Suppressor macrophage (primary cell): ENCODE results near the gene ITGAD.

ENCODE experiments used
- DNase-seq, 4 experiments: peaks; one replicate each; pipeline ENCODE4 v3.0.0-alpha.2; 2020 to 2022
- total RNA-seq, 17 experiments: gene quantifications; one replicate each; lab custom pipeline; 2026; ENCODE audit warnings: mixed read lengths in 6 of 17, inconsistent platforms in 3 of 17; lab: John Stamatoyannopoulos, UW

Gene ITGAD
- total RNA-seq: 0 to 5.4 (median 1.0) reads per million in 17 experiments

GRCh38 chr16:31393056-31393455 is at the start of gene ITGAD:
Gene ITGAD, plus strand, starts transcription at chr16:31393335. Its CDS starts 26 bp downstream, at chr16:31393361.
- no peak for DNase-seq

- DNase-seq: peak in 3 of 4 experiments; percentile 32 to 42 (median 36)
Measured at GRCh38 chr16:31344712-31345111, 48.4 kb upstream of the ITGAD start.

GRCh38 chr16:31347445-31347844 is 45.7 kb upstream of the ITGAD start:
- DNase-seq: peak in 3 of 4 experiments; percentile 27 to 33 (median 32)

GRCh38 chr16:31348579-31348978 is 44.6 kb upstream of the ITGAD start:
- peak; percentile 64 to 83 (median 71) for DNase-seq

- peak; percentile 92 to 98 (median 94) for DNase-seq
Measured at GRCh38 chr16:31350275-31351005, 42.7 kb upstream of the ITGAD start.

GRCh38 chr16:31351246-31351941 is 41.7 kb upstream of the ITGAD start:
- DNase-seq: peak; percentile 65 to 85 (median 82)

- peak; percentile 94 to 98 (median 95) for DNase-seq
Measured at GRCh38 chr16:31351942-31352325, 41.2 kb upstream of the ITGAD start.

GRCh38 chr16:31352376-31353115 is 40.6 kb upstream of the ITGAD start:
- peak; percentile 85 to 95 (median 92) for DNase-seq

- peak; percentile 96 to 98 (median 97) for DNase-seq
Measured at GRCh38 chr16:31354394-31355291, 38.5 kb upstream of the ITGAD start, which contains the start of gene ITGAX. Gene ITGAX, plus strand, starts transcription at chr16:31355176. Its CDS starts 79 bp downstream, at chr16:31355255.

GRCh38 chr16:31355431-31356100 is 37.6 kb upstream of the ITGAD start:
- DNase-seq: peak in 3 of 4 experiments; percentile 43 to 59 (median 54)

GRCh38 chr16:31356566-31357323 is 36.4 kb upstream of the ITGAD start:
- peak; percentile 71 to 77 (median 73) for DNase-seq

GRCh38 chr16:31357324-31358109 is 35.6 kb upstream of the ITGAD start:
- DNase-seq: peak; percentile 56 to 66 (median 64)

GRCh38 chr16:31360251-31360650 is 32.9 kb upstream of the ITGAD start:
- DNase-seq: peak; percentile 80 to 91 (median 89)

GRCh38 chr16:31361201-31362110 is 31.7 kb upstream of the ITGAD start:
- peak in 1 of 4 experiments; percentile 27 for DNase-seq

- no peak for DNase-seq
Measured at GRCh38 chr16:31362476-31363405, 30.4 kb upstream of the ITGAD start.

GRCh38 chr16:31363721-31364120 is 29.4 kb upstream of the ITGAD start:
- DNase-seq: no peak

GRCh38 chr16:31364421-31364820 is 28.7 kb upstream of the ITGAD start:
- DNase-seq: no peak
